ENCODE measurements around the gene DUSP12. TPM values are rescaled to one million over a fixed set of nuclear protein-coding genes. Genes with fewer than 3 reads are reported as not detected.
A peak's percentile ranks its signal among the peaks of the same experiment; 100 is the strongest.

The DUSP12 gene
- total and polyA plus RNA-seq, 2 donors (not counting 1 experiment from before 2014, with no cell fraction given), result 29.5 to 41.9 TPM

DNA sequence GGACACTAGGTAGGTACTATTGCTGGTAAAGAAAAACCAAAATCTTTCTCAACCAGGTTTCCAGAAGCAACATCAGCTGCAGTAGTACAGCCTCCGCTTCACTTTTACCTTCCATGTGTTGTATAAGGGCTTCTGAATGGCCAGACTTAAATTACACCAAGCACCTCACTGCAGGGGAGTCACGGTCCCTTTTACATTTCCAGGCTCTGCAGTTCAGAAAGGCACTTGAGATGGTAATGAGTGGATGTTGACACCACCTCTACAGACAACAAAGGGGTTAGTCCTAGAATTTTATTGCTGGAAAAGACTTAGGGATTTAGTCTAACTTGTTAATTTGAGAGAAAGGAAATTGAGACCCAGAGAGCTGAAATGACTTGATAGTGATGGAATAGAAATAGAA lies 12.0 kb upstream of the DUSP12 start:
- peaks cover 41% of the 10 kb centered on the region for H3K4me1 Mint-ChIP-seq
- Histone ChIP-seq H3K4me2 (replicated peaks; ENCODE audit: low read depth, low read length, poor library complexity, severe bottlenecking) (no peak overlapping the region), H3K27me3 (replicated peaks in 1 of 4; ENCODE audit: control extremely low read depth in 1 of 4, control insufficient read depth in 3 of 4, insufficient read depth in 4 of 4, low read length in 3 of 4) (no peaks in the 10 kb centered on the region), H3K36me3 (replicated peaks in 1 of 2; ENCODE audit: control extremely low read depth in 1 of 2, control insufficient read depth in 1 of 2, extremely low read depth in 1 of 2, insufficient read depth in 2 of 2, low read length in 1 of 2) (no peaks in the 10 kb centered on the region), H3K9me3 (ENCODE audit: control extremely low read depth in 1 of 3, control insufficient read depth in 2 of 3, insufficient read depth in 1 of 3, low read length in 2 of 3) (no peaks in the 10 kb centered on the region), H2AFZ (ENCODE audit: insufficient read depth, low read depth, low read length, poor library complexity, severe bottlenecking) (no peak overlapping the region), H3K27ac (ENCODE audit: low read length in 2 of 2) (no peak overlapping the region), H3K9ac (ENCODE audit: low read length) (no peak overlapping the region), H3K4me1 (ENCODE audit: control insufficient read depth in 2 of 2, insufficient read depth in 2 of 2, low read length in 2 of 2) (peaks cover 34 to 35% of the 10 kb centered on the region in 2 donors), H3K4me3 (ENCODE audit: control extremely low read depth in 1 of 5, extremely low read depth in 1 of 5, insufficient read depth in 1 of 5, low read depth in 2 of 5, low read length in 4 of 5) (no peak overlapping the region), H4K20me1 (ENCODE audit: control insufficient read depth, insufficient read depth, low read length, poor library complexity, severe bottlenecking) (no peaks in the 10 kb centered on the region), H3K79me2 (ENCODE audit: control insufficient read depth, insufficient read depth, low read length) (no peaks in the 10 kb centered on the region)
- POLR2A ChIA-PET, result interaction anchor here (2.1 to 5.7 kb wide), 3 partner anchors 10 to 125 kb away, joined by 5 to 82 read pairs (median 12); partner anchors contain the start of gene FCRLA
- no peaks in the 10 kb centered on the region for H3K27me3 Mint-ChIP-seq
- CTCF ChIA-PET, result interaction anchor here (0.9 to 7.9 kb wide), 14 partner anchors 8 to 263 kb away, joined by 3 to 142 read pairs (median 6); partner anchors contain the start of genes DUSP12, FCRLA and FCRLB
- no peak for DNase-seq
- H3K4me3 Mint-ChIP-seq, result no peak overlapping the region
- intact Hi-C loops (cut with micrococcal nuclease), result no loop called here
- peak overlapping the region; percentile 53 for H3K27ac Mint-ChIP-seq
- no peaks in the 10 kb centered on the region for H3K9me3 Mint-ChIP-seq (ENCODE audit: insufficient read depth)
- no peak for TF ChIP-seq EZH2 (IDR thresholded peaks at IDR 0.05; ENCODE audit: borderline replicate concordance, insufficient read depth, low read depth, low read length, poor library complexity, severe bottlenecking)
- TF ChIP-seq, protein P1, sequence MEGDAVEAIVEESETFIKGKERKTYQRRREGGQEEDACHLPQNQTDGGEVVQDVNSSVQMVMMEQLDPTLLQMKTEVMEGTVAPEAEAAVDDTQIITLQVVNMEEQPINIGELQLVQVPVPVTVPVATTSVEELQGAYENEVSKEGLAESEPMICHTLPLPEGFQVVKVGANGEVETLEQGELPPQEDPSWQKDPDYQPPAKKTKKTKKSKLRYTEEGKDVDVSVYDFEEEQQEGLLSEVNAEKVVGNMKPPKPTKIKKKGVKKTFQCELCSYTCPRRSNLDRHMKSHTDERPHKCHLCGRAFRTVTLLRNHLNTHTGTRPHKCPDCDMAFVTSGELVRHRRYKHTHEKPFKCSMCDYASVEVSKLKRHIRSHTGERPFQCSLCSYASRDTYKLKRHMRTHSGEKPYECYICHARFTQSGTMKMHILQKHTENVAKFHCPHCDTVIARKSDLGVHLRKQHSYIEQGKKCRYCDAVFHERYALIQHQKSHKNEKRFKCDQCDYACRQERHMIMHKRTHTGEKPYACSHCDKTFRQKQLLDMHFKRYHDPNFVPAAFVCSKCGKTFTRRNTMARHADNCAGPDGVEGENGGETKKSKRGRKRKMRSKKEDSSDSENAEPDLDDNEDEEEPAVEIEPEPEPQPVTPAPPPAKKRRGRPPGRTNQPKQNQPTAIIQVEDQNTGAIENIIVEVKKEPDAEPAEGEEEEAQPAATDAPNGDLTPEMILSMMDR (IDR thresholded peaks at IDR 0.05), result no peak
- ATAC-seq (ENCODE audit: low read depth), result no peak
- WGBS (ENCODE audit: insufficient coverage), result no CpG with 5 or more reads among the region's 2 CpGs

GRCh38 chr1:161738627-161739287 lies 10.8 kb upstream of the DUSP12 start:
- Mint-ChIP-seq H3K4me1 (peaks cover 41% of the 10 kb centered on the region), H3K27me3 (no peaks in the 10 kb centered on the region), H3K9me3 (ENCODE audit: insufficient read depth) (no peaks in the 10 kb centered on the region), H3K4me3 (peak overlapping the region; percentile 74), H3K27ac (peak overlapping the region; percentile 92)
- Histone ChIP-seq H3K27me3 (replicated peaks in 1 of 4; ENCODE audit: control extremely low read depth in 1 of 4, control insufficient read depth in 3 of 4, insufficient read depth in 4 of 4, low read length in 3 of 4) (no peaks in the 10 kb centered on the region), H3K36me3 (replicated peaks in 1 of 2; ENCODE audit: control extremely low read depth in 1 of 2, control insufficient read depth in 1 of 2, extremely low read depth in 1 of 2, insufficient read depth in 2 of 2, low read length in 1 of 2) (no peaks in the 10 kb centered on the region), H3K9me3 (ENCODE audit: control extremely low read depth in 1 of 3, control insufficient read depth in 2 of 3, insufficient read depth in 1 of 3, low read length in 2 of 3) (no peaks in the 10 kb centered on the region), H3K4me3 (ENCODE audit: control extremely low read depth in 1 of 5, extremely low read depth in 1 of 5, insufficient read depth in 1 of 5, low read depth in 2 of 5, low read length in 4 of 5) (no peak overlapping the region), H2AFZ (ENCODE audit: insufficient read depth, low read depth, low read length, poor library complexity, severe bottlenecking) (peak overlapping the region; percentile 26), H3K27ac (ENCODE audit: low read length in 2 of 2) (peak overlapping the region; percentile 74 to 77), H3K4me1 (ENCODE audit: control insufficient read depth in 2 of 2, insufficient read depth in 2 of 2, low read length in 2 of 2) (peaks cover 34 to 35% of the 10 kb centered on the region in 2 donors), H4K20me1 (ENCODE audit: control insufficient read depth, insufficient read depth, low read length, poor library complexity, severe bottlenecking) (no peaks in the 10 kb centered on the region), H3K9ac (ENCODE audit: low read length) (no peak overlapping the region), H3K4me2 (replicated peaks; ENCODE audit: low read depth, low read length, poor library complexity, severe bottlenecking) (peak overlapping the region; percentile 65), H3K79me2 (ENCODE audit: control insufficient read depth, insufficient read depth, low read length) (no peaks in the 10 kb centered on the region)
- ATAC-seq (ENCODE audit: low read depth) (peak; percentile 69), DNase-seq (peak; percentile 80)
- intact Hi-C loops (cut with micrococcal nuclease), result loop anchor here (1.0 kb wide), 2 partner anchors 11 to 19 kb away; no protein-coding TSS in a partner anchor
- 14% methylated on average over 3 of the region's 4 CpGs for WGBS (ENCODE audit: insufficient coverage)
- ChIA-PET POLR2A (interaction anchor here (0.7 to 5.7 kb wide), 8 partner anchors 11 to 307 kb away, joined by 3 to 82 read pairs (median 5); partner anchors contain the start of genes DUSP12 and FCRLA), CTCF (interaction anchor here (0.7 to 7.9 kb wide), 24 partner anchors 10 to 1199 kb away, joined by 3 to 142 read pairs (median 4); partner anchors contain the start of genes DUSP12, FCRLA and HSPA6)
- TF ChIP-seq EZH2 (IDR thresholded peaks at IDR 0.05; ENCODE audit: borderline replicate concordance, insufficient read depth, low read depth, low read length, poor library complexity, severe bottlenecking), result no peak
- TF ChIP-seq, protein P1 (IDR thresholded peaks at IDR 0.05), result peak; percentile 37

All from B cell (primary cell).